Suprapubic skin (tissue), 4 donors: Measurements from ENCODE around the gene AGAP1.

Experiments used
- CTCF ChIP-seq, 2 donors: fragments of 200-600 bp in 1 of 2; fragments of 450-650 bp in 1 of 2; sonication (generic) in 1 of 2; IDR thresholded peaks; one replicate each; pipeline ENCODE4 v1.5.1; 2016 to 2019; ENCODE audit warnings: antibody characterized with exemption in 2 of 2, mild to moderate bottlenecking in 1 of 2, moderate library complexity in 1 of 2
- EP300 ChIP-seq: sonication (generic); formaldehyde crosslinking; IDR thresholded peaks from one replicate; pipeline ENCODE4 v1.6.1; 2017; ENCODE audit warnings: antibody characterized with exemption
- POLR2A ChIP-seq, 2 donors: fragments of 450-650 bp; IDR thresholded peaks; one replicate each; pipeline ENCODE4 v1.6.1; 2017; ENCODE audit warnings: antibody characterized with exemption in 2 of 2, mild to moderate bottlenecking in 2 of 2, moderate library complexity in 2 of 2
- POLR2AphosphoS5 ChIP-seq, 3 donors: sonication (generic); formaldehyde crosslinking; IDR thresholded peaks; one replicate each; pipeline ENCODE4 v1.6.1; 2017; ENCODE audit warnings: antibody characterized with exemption in 3 of 3

DNA sequence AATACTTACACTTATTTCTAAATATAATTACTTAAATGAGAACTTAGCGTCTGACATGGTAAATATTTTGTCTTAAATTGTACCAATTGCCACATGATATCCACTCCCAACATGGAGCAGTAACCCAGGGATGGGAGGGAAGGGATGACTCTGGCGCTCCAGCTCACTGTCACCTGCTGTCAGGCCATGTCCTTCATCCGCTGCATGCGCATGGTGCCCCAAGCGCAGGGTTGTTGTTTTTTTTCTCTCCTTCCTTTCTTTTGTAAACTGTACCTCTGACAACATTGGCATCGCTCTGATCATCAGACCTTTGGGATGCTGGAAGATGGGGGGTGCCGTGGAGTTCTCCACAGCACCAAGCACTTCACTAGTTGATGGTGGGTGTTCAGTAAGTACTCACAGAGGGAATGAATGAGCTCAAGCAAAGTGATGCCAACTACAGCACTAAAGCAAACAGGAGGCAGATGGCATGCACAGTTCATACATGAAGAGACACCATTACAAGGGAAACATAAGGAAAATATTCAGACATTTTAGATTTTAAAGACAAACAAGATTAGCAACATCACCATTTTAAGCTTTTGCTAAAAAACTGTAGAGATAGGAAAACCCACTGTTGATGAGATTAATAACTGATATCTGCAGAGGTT lies 426.5 kb downstream of the AGAP1 start:
- no peak for TF ChIP-seq CTCF (IDR thresholded peaks at IDR 0.05)
- no peak for TF ChIP-seq EP300
- no peak for TF ChIP-seq POLR2AphosphoS5 (IDR thresholded peaks at IDR 0.05)
- TF ChIP-seq POLR2A (IDR thresholded peaks at IDR 0.05): no peak
